A549 treated with Hydrocortisone at 1 μM for 4 hours (cell line): ENCODE measurements around the gene DPRX. TPM values are rescaled to one million over a fixed set of nuclear protein-coding genes. Genes with fewer than 3 reads are reported as not detected.

ENCODE experiments used
- total RNA-seq: library from RNA; stranded (reverse); fragments of 200-300 nt; extraction: Qiagen RNA extraction; gene quantifications from 5 replicates; pipeline ENCODE4 v1.2.3, GENCODE V29; 2022

Gene DPRX
- not detected in 5 replicates for total RNA-seq

GRCh38 chr19:53631949-53632407, at the start of gene DPRX:
DPRX (plus strand) TSS chr19:53631999; CDS start chr19:53632107, 108 bp downstream.

Other genes with a start within 250 kb of the DPRX start
- gene ZNF765, start 236.8 kb upstream of the DPRX start, total RNA-seq: 3.3 to 5.9 TPM (median 4.1 TPM) in 5 replicates
- 6.8 to 8.7 TPM (median 7.8 TPM) in 5 replicates for gene ZNF761, start 200.0 kb upstream of the DPRX start, total RNA-seq
- gene ZNF813, start 164.3 kb upstream of the DPRX start, total RNA-seq: 0.23 to 0.45 TPM (median 0.29 TPM) in 5 replicates
- gene ZNF331, start 93.9 kb upstream of the DPRX start, total RNA-seq: 11.3 to 12.7 TPM (median 11.5 TPM) in 5 replicates
- gene NLRP12, start 192.3 kb downstream of the DPRX start, total RNA-seq: not detected in 5 replicates
- 232 to 299 TPM (median 276 TPM) in 5 replicates for gene MYADM, start 235.9 kb downstream of the DPRX start, total RNA-seq